CD1c-positive myeloid dendritic cell (primary cell): ENCODE data around the gene PLD5.
"Not testable (repeated sequence)": the region's sequence is repeated elsewhere in the genome, so short reads cannot be mapped to it uniquely, and the experiment has no call there.

ENCODE experiments used
- DNase-seq: peaks from one replicate; pipeline ENCODE4 v3.0.0-alpha.2; 2016; ENCODE audit errors: extremely low spot score

Gene PLD5

GRCh38 chr1:242058582-242058981 lies 465.9 kb downstream of the PLD5 start:
- not testable (repeated sequence) for DNase-seq

GRCh38 chr1:242058181-242058580 lies 466.3 kb downstream of the PLD5 start:
- not testable (repeated sequence) for DNase-seq

- DNase-seq = no peak
Measured at GRCh38 chr1:242057745-242058115, 466.8 kb downstream of the PLD5 start.

- DNase-seq = no peak
Measured at GRCh38 chr1:242056988-242057744, 467.3 kb downstream of the PLD5 start.

GRCh38 chr1:242055749-242056320 lies 468.7 kb downstream of the PLD5 start:
- no peak for DNase-seq

GRCh38 chr1:242043165-242043564 lies 481.3 kb downstream of the PLD5 start:
- no peak for DNase-seq

GRCh38 chr1:242034392-242034791 lies 490.1 kb downstream of the PLD5 start:
- DNase-seq = no peak

- DNase-seq = no peak
Measured at GRCh38 chr1:242033447-242033846, 491.1 kb downstream of the PLD5 start.
